ENCODE data around the gene GPR65. TPM values are rescaled to one million over a fixed set of nuclear protein-coding genes. Genes with fewer than 3 reads are reported as not detected.

Gene GPR65
- total RNA-seq, 2 experiments from 2014 or later: 16.9 to 17.1 TPM

GRCh38 chr14:88045705-88046104 is 40.8 kb downstream of the GPR65 start:
- no peak for DNase-seq
- Mint-ChIP-seq H3K36me3 (ENCODE audit: low read depth) (no peaks in the 10 kb centered on the region), H3K4me3 (no peak overlapping the region), H3K9me3 (no peaks in the 10 kb centered on the region), H3K27me3 (no peaks in the 10 kb centered on the region), H3K27ac (no peak overlapping the region), H3K4me1 (ENCODE audit: low read depth) (peaks cover 17% of the 10 kb centered on the region)
- ChIA-PET POLR2A (no interaction called here), CTCF (interaction anchor here (2.0 kb wide), 1 partner anchor 143 kb away, joined by 5 read pairs; no protein-coding TSS in a partner anchor)
- ATAC-seq: no peak
- intact Hi-C loops (cut with micrococcal nuclease): no loop called here
- no peak for TF ChIP-seq CTCF (IDR thresholded peaks at IDR 0.05)

- peaks cover 4% of the 10 kb centered on the region for H3K9me3 Mint-ChIP-seq
- ATAC-seq: no peak
- DNase-seq: no peak
Measured at GRCh38 chr14:88048351-88048750, 43.4 kb downstream of the GPR65 start.

GRCh38 chr14:88049266-88049665 is 44.3 kb downstream of the GPR65 start:
- no peak overlapping the region for H3K4me3 Mint-ChIP-seq
- peaks cover 15% of the 10 kb centered on the region for H3K4me1 Mint-ChIP-seq (ENCODE audit: low read depth)
- ATAC-seq (no peak), DNase-seq (no peak)
- intact Hi-C loops (cut with micrococcal nuclease): no loop called here
- ChIA-PET CTCF (interaction anchor here (0.8 to 1.2 kb wide), 3 partner anchors 10 to 120 kb away, joined by 3 to 4 read pairs (median 3); no protein-coding TSS in a partner anchor), POLR2A (interaction anchor here (1.6 kb wide), 1 partner anchor 9 kb away, joined by 3 read pairs; no protein-coding TSS in a partner anchor)
- no peak for TF ChIP-seq CTCF (IDR thresholded peaks at IDR 0.05)
- peaks cover 4% of the 10 kb centered on the region for H3K36me3 Mint-ChIP-seq (ENCODE audit: low read depth)
- H3K9me3 Mint-ChIP-seq: peaks cover 8% of the 10 kb centered on the region
- H3K27me3 Mint-ChIP-seq: no peaks in the 10 kb centered on the region
- no peak overlapping the region for H3K27ac Mint-ChIP-seq

More at GRCh38 chr14:88048351-88048750, 43.4 kb downstream of the GPR65 start:
- Mint-ChIP-seq H3K4me3 (no peak overlapping the region), H3K4me1 (ENCODE audit: low read depth) (peaks cover 17% of the 10 kb centered on the region), H3K36me3 (ENCODE audit: low read depth) (peaks cover 1% of the 10 kb centered on the region), H3K27ac (no peak overlapping the region), H3K27me3 (no peaks in the 10 kb centered on the region)
- TF ChIP-seq CTCF (IDR thresholded peaks at IDR 0.05): no peak
- CTCF ChIA-PET: interaction anchor here (0.9 to 1.2 kb wide), 3 partner anchors 9 to 120 kb away, joined by 3 to 4 read pairs (median 3); no protein-coding TSS in a partner anchor
- intact Hi-C loops (cut with micrococcal nuclease): no loop called here
- POLR2A ChIA-PET: interaction anchor here (0.6 to 1.6 kb wide), 2 partner anchors 8 to 1434 kb away, joined by 3 read pairs; no protein-coding TSS in a partner anchor

GRCh38 chr14:88049936-88050335 is 45.0 kb downstream of the GPR65 start:
- intact Hi-C loops (cut with micrococcal nuclease): no loop called here
- Mint-ChIP-seq H3K4me3 (no peak overlapping the region), H3K9me3 (peaks cover 8% of the 10 kb centered on the region), H3K36me3 (ENCODE audit: low read depth) (peaks cover 4% of the 10 kb centered on the region), H3K27me3 (no peaks in the 10 kb centered on the region), H3K4me1 (ENCODE audit: low read depth) (peaks cover 10% of the 10 kb centered on the region), H3K27ac (no peak overlapping the region)
- ATAC-seq (no peak), DNase-seq (no peak)
- TF ChIP-seq CTCF (IDR thresholded peaks at IDR 0.05): no peak
- ChIA-PET CTCF (interaction anchor here (0.8 kb wide), 1 partner anchor 104 kb away, joined by 3 read pairs; no protein-coding TSS in a partner anchor), POLR2A (interaction anchor here (1.6 kb wide), 1 partner anchor 10 kb away, joined by 3 read pairs; no protein-coding TSS in a partner anchor)

- Mint-ChIP-seq H3K27me3 (no peaks in the 10 kb centered on the region), H3K36me3 (ENCODE audit: low read depth) (no peaks in the 10 kb centered on the region), H3K27ac (no peak overlapping the region), H3K9me3 (no peaks in the 10 kb centered on the region), H3K4me3 (no peak overlapping the region), H3K4me1 (ENCODE audit: low read depth) (no peaks in the 10 kb centered on the region)
- TF ChIP-seq CTCF (IDR thresholded peaks at IDR 0.05): no peak
- ChIA-PET POLR2A (interaction anchor here (0.6 kb wide), 1 partner anchor 21 kb away, joined by 3 read pairs; no protein-coding TSS in a partner anchor), CTCF (no interaction called here)
- ATAC-seq (no peak), DNase-seq (no peak)
- intact Hi-C loops (cut with micrococcal nuclease): no loop called here
Measured at GRCh38 chr14:88060576-88060975, 55.6 kb downstream of the GPR65 start.

Data from activated CD8-positive, alpha-beta T cell treated with anti-CD3 and anti-CD28 coated beads for 36 hours (primary cell).